ENCODE measurements around the gene PHAF1. TPM values are rescaled to one million over a fixed set of nuclear protein-coding genes. Genes with fewer than 3 reads are reported as not detected.

Gene PHAF1
- total and polyA plus RNA-seq, 2 of the 13 experiments (the other 11 are each of a cell fraction or from before 2014, with no cell fraction given) = 48.3 to 174 TPM

- WGBS (ENCODE audit: low lambda C conversion rate) = 96% methylated on average over 1 of the region's 1 CpG
- intact Hi-C loops (cut with micrococcal nuclease; ENCODE audit: unreplicated experiment) (no loop called here), in situ Hi-C loops (cut with HindIII; ENCODE audit: extremely low pct_ligation_motif_present, low pct_unique_long_range_greater_than_20kb) (no loop called here)
- H3K79me2 ChIP-seq (ENCODE audit: insufficient read depth, low read length) = no peaks in the 10 kb centered on the region
- no peak overlapping the region for H3K9ac ChIP-seq (ENCODE audit: insufficient read depth, low read depth, low read length)
- peaks cover 7% of the 10 kb centered on the region; the same call in 1 of the 2 replicates for H3K4me1 ChIP-seq (ENCODE audit: insufficient read depth, low read length)
- CTCF ChIA-PET (ENCODE audit: low intra/inter-chr PET ratio, low total read pairs) = no interaction called here
- TF ChIP-seq MBNL3 (CRISPR knock-in tag; conservative IDR thresholded peaks at IDR 0.05) (no peak), ZNF790 (CRISPR knock-in tag; IDR thresholded peaks at IDR 0.05; ENCODE audit: borderline replicate concordance) (no peak), NCOA5 (CRISPR knock-in tag; IDR thresholded peaks at IDR 0.05) (no peak), CEBPZ (IDR thresholded peaks at IDR 0.05; ENCODE audit: low read length) (no peak), ZNF33B (CRISPR knock-in tag; IDR thresholded peaks at IDR 0.05) (no peak), ZBTB7B (CRISPR knock-in tag; IDR thresholded peaks at IDR 0.05) (no peak)
- no peak overlapping the region for H3K4me3 ChIP-seq (replicated peaks in 1 of 3; ENCODE audit: insufficient read depth in 1 of 3, low read depth in 2 of 3, low read length in 3 of 3)
- no peak overlapping the region for H3K4me2 ChIP-seq (ENCODE audit: low read depth, low read length)
- no peak overlapping the region for H2AFZ ChIP-seq (ENCODE audit: low read length)
- H3K27me3 ChIP-seq (ENCODE audit: control insufficient read depth in 1 of 2, insufficient read depth in 2 of 2, low read length in 2 of 2) = no peaks in the 10 kb centered on the region
- ATAC-seq = no peak
- POLR2A ChIA-PET = no interaction called here
- DNase-seq (ENCODE audit: low spot score) = no peak
- no peaks in the 10 kb centered on the region for H4K20me1 ChIP-seq (ENCODE audit: insufficient read depth, low read length)
- no TSS peak for BruUV-seq (replicated peaks)
- H3K9me3 ChIP-seq (ENCODE audit: low read length) = no peaks in the 10 kb centered on the region
- peaks cover 4 to 7% of the 10 kb centered on the region in 2 experiments; a peak in 2 of 5 replicates for H3K36me3 ChIP-seq (replicated peaks in 1 of 2; ENCODE audit: control insufficient read depth in 1 of 2, insufficient read depth in 2 of 2, low read length in 2 of 2)
- FAIRE-seq = no peak
- H3K27ac ChIP-seq (ENCODE audit: extremely low read length, insufficient read depth, low read length) = no peak overlapping the region
Measured at GRCh38 chr16:67082891-67083290, 26.9 kb upstream of the PHAF1 start.

All from HepG2 (cell line).